KMS-11 (cell line): ENCODE results near the gene CELF4.

ENCODE experiments used
- H2AFZ ChIP-seq: fragments of 200-600 bp; sonication (generic); 2 replicates; pipeline ENCODE4 v1.6.1; 2016; ENCODE audit warnings: antibody characterized with exemption, mixed run types, low read depth
- H3K27ac ChIP-seq: fragments of 200-600 bp; sonication (generic); 2 replicates; pipeline ENCODE4 v1.6.1; 2016; ENCODE audit warnings: mild to moderate bottlenecking, mixed run types
- H3K27me3 ChIP-seq: fragments of 200-600 bp; sonication (generic); 2 replicates; pipeline ENCODE4 v1.6.1; 2017; ENCODE audit warnings: mild to moderate bottlenecking, low read depth, mixed run types, moderate library complexity; ENCODE audit not compliant: insufficient read depth
- H3K36me3 ChIP-seq: fragments of 200-600 bp; sonication (generic); 2 replicates; pipeline ENCODE4 v1.6.1; 2017; ENCODE audit warnings: mild to moderate bottlenecking, mixed run types; ENCODE audit not compliant: insufficient read depth
- H3K4me1 ChIP-seq: fragments of 200-600 bp; sonication (generic); 2 replicates; pipeline ENCODE4 v1.6.1; 2016; ENCODE audit warnings: mild to moderate bottlenecking, low read depth, mixed run types; ENCODE audit not compliant: poor library complexity, severe bottlenecking
- H3K4me2 ChIP-seq: fragments of 200-600 bp; sonication (generic); 2 replicates; pipeline ENCODE4 v1.7.0; 2016; ENCODE audit warnings: mild to moderate bottlenecking, mixed run types
- H3K4me3 ChIP-seq: fragments of 200-600 bp; sonication (generic); IDR thresholded peaks from 2 replicates; pipeline ENCODE4 v1.6.1; 2017; ENCODE audit warnings: low read depth, low read length, mixed read lengths; ENCODE audit not compliant: insufficient read depth
- H3K79me2 ChIP-seq: fragments of 200-600 bp; sonication (generic); 2 replicates; pipeline ENCODE4 v1.6.1; 2016; ENCODE audit warnings: low read depth, mixed run types; ENCODE audit not compliant: insufficient read depth
- H3K9ac ChIP-seq: fragments of 200-600 bp; sonication (generic); 2 replicates; pipeline ENCODE4 v1.6.1; 2016; ENCODE audit warnings: mild to moderate bottlenecking, mixed run types
- H4K20me1 ChIP-seq: fragments of 200-600 bp; sonication (generic); 2 replicates; pipeline ENCODE4 v1.6.1; 2016; ENCODE audit warnings: mild to moderate bottlenecking, mixed run types; ENCODE audit not compliant: insufficient read depth
- TF ChIP-seq, protein P1 (sequence below): fragments of 200-600 bp; sonication (generic); conservative IDR thresholded peaks from 2 replicates; pipeline ENCODE4 v1.6.1; 2017; ENCODE audit warnings: low read depth, mild to moderate bottlenecking, antibody characterized with exemption, low read length, moderate library complexity, mixed read lengths

CELF4 gene

GRCh38 chr18:37253394-37254235, 312.0 kb downstream of the CELF4 start:
- H3K79me2 ChIP-seq, result no peaks in the 10 kb centered on the region
- TF ChIP-seq, protein P1, sequence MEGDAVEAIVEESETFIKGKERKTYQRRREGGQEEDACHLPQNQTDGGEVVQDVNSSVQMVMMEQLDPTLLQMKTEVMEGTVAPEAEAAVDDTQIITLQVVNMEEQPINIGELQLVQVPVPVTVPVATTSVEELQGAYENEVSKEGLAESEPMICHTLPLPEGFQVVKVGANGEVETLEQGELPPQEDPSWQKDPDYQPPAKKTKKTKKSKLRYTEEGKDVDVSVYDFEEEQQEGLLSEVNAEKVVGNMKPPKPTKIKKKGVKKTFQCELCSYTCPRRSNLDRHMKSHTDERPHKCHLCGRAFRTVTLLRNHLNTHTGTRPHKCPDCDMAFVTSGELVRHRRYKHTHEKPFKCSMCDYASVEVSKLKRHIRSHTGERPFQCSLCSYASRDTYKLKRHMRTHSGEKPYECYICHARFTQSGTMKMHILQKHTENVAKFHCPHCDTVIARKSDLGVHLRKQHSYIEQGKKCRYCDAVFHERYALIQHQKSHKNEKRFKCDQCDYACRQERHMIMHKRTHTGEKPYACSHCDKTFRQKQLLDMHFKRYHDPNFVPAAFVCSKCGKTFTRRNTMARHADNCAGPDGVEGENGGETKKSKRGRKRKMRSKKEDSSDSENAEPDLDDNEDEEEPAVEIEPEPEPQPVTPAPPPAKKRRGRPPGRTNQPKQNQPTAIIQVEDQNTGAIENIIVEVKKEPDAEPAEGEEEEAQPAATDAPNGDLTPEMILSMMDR, result no peak
- H3K9ac ChIP-seq, result peak overlapping the region; percentile 34; the same call in 1 of the 2 replicates
- no peaks in the 10 kb centered on the region for H4K20me1 ChIP-seq
- H2AFZ ChIP-seq, result peak overlapping the region; percentile 50; the same call in 1 of the 2 replicates
- peak overlapping the region; percentile 32; the same call in 1 of the 2 replicates for H3K4me2 ChIP-seq
- no peaks in the 10 kb centered on the region for H3K27me3 ChIP-seq
- no peak overlapping the region for H3K27ac ChIP-seq
- H3K4me3 ChIP-seq, result no peak overlapping the region
- no peaks in the 10 kb centered on the region for H3K36me3 ChIP-seq
- H3K4me1 ChIP-seq, result no peaks in the 10 kb centered on the region

DNA sequence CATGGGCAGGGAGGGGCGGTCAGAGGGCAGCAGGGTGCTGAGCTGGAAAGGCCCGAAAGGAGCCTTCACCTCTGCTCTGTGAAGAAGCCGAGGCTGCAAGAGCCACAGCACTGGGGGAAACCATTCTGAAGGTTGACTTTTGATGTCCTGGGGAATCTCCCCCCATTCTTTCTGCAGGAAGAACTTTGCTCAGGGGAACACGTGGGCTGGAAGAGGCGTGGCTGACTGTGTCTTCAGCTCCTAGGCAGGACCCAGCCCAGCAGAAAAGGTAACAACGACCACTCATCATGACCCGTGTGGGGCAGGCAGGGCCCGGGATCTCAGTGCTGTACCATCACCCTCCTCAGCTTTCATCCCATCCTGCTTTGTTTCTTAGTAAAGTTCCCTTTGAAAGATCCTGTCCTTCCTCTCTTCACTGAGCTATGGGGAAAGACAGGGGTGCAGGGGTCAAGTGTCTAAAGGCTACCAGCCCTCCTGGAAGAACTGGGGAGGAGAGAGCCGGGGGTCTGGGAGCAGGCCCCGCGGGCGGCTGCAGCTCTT, 312.7 kb downstream of the CELF4 start:
- H3K27me3 ChIP-seq, result no peaks in the 10 kb centered on the region
- H3K36me3 ChIP-seq, result no peaks in the 10 kb centered on the region
- H2AFZ ChIP-seq, result peak overlapping the region; percentile 50; the same call in 1 of the 2 replicates
- H3K4me2 ChIP-seq, result peak overlapping the region; percentile 32; the same call in 1 of the 2 replicates
- TF ChIP-seq, protein P1, result no peak
- no peaks in the 10 kb centered on the region for H4K20me1 ChIP-seq
- no peak overlapping the region for H3K4me3 ChIP-seq
- no peak overlapping the region for H3K27ac ChIP-seq
- no peaks in the 10 kb centered on the region for H3K4me1 ChIP-seq
- H3K79me2 ChIP-seq, result no peaks in the 10 kb centered on the region
- peak overlapping the region; percentile 34; the same call in 1 of the 2 replicates for H3K9ac ChIP-seq

DNA sequence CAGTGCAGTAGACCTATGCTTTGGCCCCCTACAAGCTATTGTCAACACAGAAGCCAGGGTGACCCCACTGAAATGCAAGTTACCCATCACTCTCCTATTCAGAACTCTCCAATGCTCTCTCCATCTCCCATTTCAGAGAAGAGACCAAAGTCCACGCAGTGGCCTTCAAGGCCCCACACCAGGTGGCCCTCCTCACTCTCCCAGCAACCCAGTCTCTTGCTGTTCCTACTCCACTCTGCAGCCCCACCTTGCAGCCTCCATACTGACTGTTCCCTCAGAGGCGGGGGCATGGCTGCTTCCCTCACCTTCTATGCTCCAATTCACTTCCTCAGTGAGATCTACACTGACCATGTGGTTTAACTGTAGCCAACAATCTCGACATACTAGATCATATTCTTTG, 313.3 kb downstream of the CELF4 start:
- TF ChIP-seq, protein P1, result no peak

GRCh38 chr18:37251679-37252078, 313.9 kb downstream of the CELF4 start:
- no peak overlapping the region for H3K4me3 ChIP-seq
- TF ChIP-seq, protein P1, result no peak
- no peak overlapping the region for H2AFZ ChIP-seq
- H4K20me1 ChIP-seq, result no peaks in the 10 kb centered on the region
- H3K27ac ChIP-seq, result no peak overlapping the region
- no peaks in the 10 kb centered on the region for H3K36me3 ChIP-seq
- no peaks in the 10 kb centered on the region for H3K27me3 ChIP-seq
- no peak overlapping the region for H3K9ac ChIP-seq
- no peaks in the 10 kb centered on the region for H3K4me1 ChIP-seq
- H3K4me2 ChIP-seq, result no peak overlapping the region
- H3K79me2 ChIP-seq, result no peaks in the 10 kb centered on the region

More for the DNA sequence above, 313.3 kb downstream of the CELF4 start:
- Histone ChIP-seq H3K4me2 (peak overlapping the region; percentile 32; the same call in 1 of the 2 replicates), H2AFZ (no peak overlapping the region), H3K4me1 (no peaks in the 10 kb centered on the region), H3K79me2 (no peaks in the 10 kb centered on the region), H3K36me3 (no peaks in the 10 kb centered on the region), H3K9ac (no peak overlapping the region), H3K4me3 (no peak overlapping the region), H4K20me1 (no peaks in the 10 kb centered on the region), H3K27ac (no peak overlapping the region), H3K27me3 (no peaks in the 10 kb centered on the region)
